ENCODE results near the gene ZNF827.
A peak's percentile ranks its signal among the peaks of the same experiment; 100 is the strongest.

ZNF827 gene

DNA sequence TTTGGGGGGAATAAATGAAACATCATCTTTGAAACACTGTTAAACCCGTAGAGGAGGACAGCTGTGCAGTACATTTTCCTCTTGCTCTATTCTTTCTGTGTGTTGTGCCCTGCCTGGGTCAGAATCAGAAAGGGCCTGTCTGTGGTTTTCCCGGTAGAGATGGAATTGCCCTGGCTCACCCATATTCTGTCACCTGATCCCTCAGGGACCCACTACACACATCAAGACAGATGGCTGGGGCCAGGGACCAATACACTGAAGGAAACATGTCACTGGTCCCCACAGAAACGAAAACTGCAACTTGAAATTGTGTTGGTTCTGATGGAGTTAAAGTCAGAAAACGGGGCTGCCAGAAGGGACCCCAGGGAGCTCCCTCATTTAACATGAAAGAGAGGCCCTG lies 114.9 kb downstream of the ZNF827 start:
- no peak for DNase-seq
- Histone ChIP-seq H3K9me3 (ENCODE audit: control insufficient read depth, low read length) (no peaks in the 10 kb centered on the region), H2BK15ac (ENCODE audit: low read depth, poor library complexity, severe bottlenecking) (no peak overlapping the region), H3K9ac (ENCODE audit: low read length) (no peak overlapping the region), H2BK120ac (ENCODE audit: low read depth, low read length) (no peak overlapping the region), H2BK5ac (ENCODE audit: low read depth, low read length, poor library complexity, severe bottlenecking) (no peak overlapping the region), H3K18ac (ENCODE audit: low read depth in 1 of 2, low read length in 2 of 2) (no peak overlapping the region), H3K23ac (ENCODE audit: low read length in 2 of 2) (no peak overlapping the region), H3K14ac (ENCODE audit: low read length in 2 of 2) (no peak overlapping the region), H4K91ac (ENCODE audit: low read length) (no peak overlapping the region), H3K4me1 (ENCODE audit: control insufficient read depth, insufficient read depth, low read depth, low read length) (peaks cover 6% of the 10 kb centered on the region), H3K4ac (ENCODE audit: low read depth in 1 of 2, low read length in 2 of 2) (no peak overlapping the region), H3K36me3 (ENCODE audit: control insufficient read depth in 1 of 2, insufficient read depth in 2 of 2, low read depth in 1 of 2, low read length in 2 of 2) (peaks cover 0 to 21% of the 10 kb centered on the region in 2 experiments), H3K27me3 (ENCODE audit: control insufficient read depth in 1 of 2, insufficient read depth in 1 of 2, low read length in 2 of 2) (no peaks in the 10 kb centered on the region), H4K8ac (ENCODE audit: low read length) (no peak overlapping the region), H3K4me2 (ENCODE audit: low read length, poor library complexity, severe bottlenecking) (no peak overlapping the region), H2BK12ac (ENCODE audit: low read length in 2 of 2) (no peak overlapping the region), H3K4me3 (ENCODE audit: insufficient read depth in 1 of 2, low read depth in 1 of 2, low read length in 2 of 2) (no peak overlapping the region), H3K27ac (ENCODE audit: low read length, poor library complexity, severe bottlenecking) (no peak overlapping the region), H2AK5ac (ENCODE audit: low read length, severe bottlenecking) (no peak overlapping the region), H3K79me1 (replicated peaks; ENCODE audit: low read length, poor library complexity, severe bottlenecking) (peaks cover 28% of the 10 kb centered on the region), H2AFZ (ENCODE audit: low read depth, low read length) (no peak overlapping the region)
- WGBS: 91% methylated on average over 4 of the region's 4 CpGs

DNA sequence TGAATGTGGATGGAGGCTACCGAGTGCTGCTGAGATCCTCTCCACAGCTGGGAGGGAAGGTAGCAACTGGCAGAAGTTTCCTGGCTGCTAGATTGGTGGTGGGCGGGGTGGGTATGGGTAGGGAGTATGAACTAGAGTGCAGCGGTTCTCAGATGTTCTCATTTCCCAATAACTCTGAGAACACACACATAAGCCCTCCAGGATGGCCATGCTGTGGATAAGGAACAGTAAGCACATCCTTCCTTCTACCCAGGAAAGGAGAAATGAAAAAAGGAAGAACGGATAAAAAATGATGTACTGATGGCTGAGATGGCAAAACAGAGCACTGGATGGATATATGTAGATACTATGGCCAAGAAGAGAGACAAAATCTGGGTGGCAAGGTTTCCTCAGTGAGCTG lies 116.0 kb downstream of the ZNF827 start:
- no peak overlapping the region for H4K91ac ChIP-seq (ENCODE audit: low read length)
- no peaks in the 10 kb centered on the region for H3K9me3 ChIP-seq (ENCODE audit: control insufficient read depth, low read length)
- H2BK12ac ChIP-seq (ENCODE audit: low read length in 2 of 2): no peak overlapping the region
- H2AK5ac ChIP-seq (ENCODE audit: low read length, severe bottlenecking): no peak overlapping the region
- peaks cover 0 to 17% of the 10 kb centered on the region in 2 experiments for H3K36me3 ChIP-seq (ENCODE audit: control insufficient read depth in 1 of 2, insufficient read depth in 2 of 2, low read depth in 1 of 2, low read length in 2 of 2)
- no peak overlapping the region for H3K27ac ChIP-seq (ENCODE audit: low read length, poor library complexity, severe bottlenecking)
- H2BK5ac ChIP-seq (ENCODE audit: low read depth, low read length, poor library complexity, severe bottlenecking): no peak overlapping the region
- H3K18ac ChIP-seq (ENCODE audit: low read depth in 1 of 2, low read length in 2 of 2): peak overlapping the region in 1 of 2 experiments; percentile 4
- no peak overlapping the region for H3K4me3 ChIP-seq (ENCODE audit: insufficient read depth in 1 of 2, low read depth in 1 of 2, low read length in 2 of 2)
- no peak overlapping the region for H3K9ac ChIP-seq (ENCODE audit: low read length)
- WGBS: 96% methylated on average over 2 of the region's 4 CpGs
- no peak overlapping the region for H2AFZ ChIP-seq (ENCODE audit: low read depth, low read length)
- no peaks in the 10 kb centered on the region for H3K27me3 ChIP-seq (ENCODE audit: control insufficient read depth in 1 of 2, insufficient read depth in 1 of 2, low read length in 2 of 2)
- no peak overlapping the region for H3K14ac ChIP-seq (ENCODE audit: low read length in 2 of 2)
- no peak for DNase-seq
- H2BK120ac ChIP-seq (ENCODE audit: low read depth, low read length): no peak overlapping the region
- no peak overlapping the region for H3K4me2 ChIP-seq (ENCODE audit: low read length, poor library complexity, severe bottlenecking)
- peak overlapping the region in 1 of 2 experiments; percentile 51 for H3K23ac ChIP-seq (ENCODE audit: low read length in 2 of 2)
- H3K4ac ChIP-seq (ENCODE audit: low read depth in 1 of 2, low read length in 2 of 2): no peak overlapping the region
- H3K4me1 ChIP-seq (ENCODE audit: control insufficient read depth, insufficient read depth, low read depth, low read length): peaks cover 6% of the 10 kb centered on the region
- H3K79me1 ChIP-seq (replicated peaks; ENCODE audit: low read length, poor library complexity, severe bottlenecking): peaks cover 26% of the 10 kb centered on the region
- no peak overlapping the region for H2BK15ac ChIP-seq (ENCODE audit: low read depth, poor library complexity, severe bottlenecking)
- no peak overlapping the region for H4K8ac ChIP-seq (ENCODE audit: low read length)

GRCh38 chr4:145822181-145822580 lies 116.4 kb downstream of the ZNF827 start:
- Histone ChIP-seq H3K4ac (ENCODE audit: low read depth in 1 of 2, low read length in 2 of 2) (no peak overlapping the region), H2BK15ac (ENCODE audit: low read depth, poor library complexity, severe bottlenecking) (no peak overlapping the region), H2AFZ (ENCODE audit: low read depth, low read length) (no peak overlapping the region), H3K4me3 (ENCODE audit: insufficient read depth in 1 of 2, low read depth in 1 of 2, low read length in 2 of 2) (no peak overlapping the region), H2BK12ac (ENCODE audit: low read length in 2 of 2) (no peak overlapping the region), H3K9ac (ENCODE audit: low read length) (no peak overlapping the region), H2BK120ac (ENCODE audit: low read depth, low read length) (no peak overlapping the region), H3K4me2 (ENCODE audit: low read length, poor library complexity, severe bottlenecking) (no peak overlapping the region), H3K18ac (ENCODE audit: low read depth in 1 of 2, low read length in 2 of 2) (peak overlapping the region in 1 of 2 experiments; percentile 4), H3K27ac (ENCODE audit: low read length, poor library complexity, severe bottlenecking) (no peak overlapping the region), H2BK5ac (ENCODE audit: low read depth, low read length, poor library complexity, severe bottlenecking) (no peak overlapping the region), H4K8ac (ENCODE audit: low read length) (no peak overlapping the region), H3K9me3 (ENCODE audit: control insufficient read depth, low read length) (no peaks in the 10 kb centered on the region), H3K79me1 (replicated peaks; ENCODE audit: low read length, poor library complexity, severe bottlenecking) (peaks cover 26% of the 10 kb centered on the region), H3K14ac (ENCODE audit: low read length in 2 of 2) (no peak overlapping the region), H4K91ac (ENCODE audit: low read length) (no peak overlapping the region), H3K36me3 (ENCODE audit: control insufficient read depth in 1 of 2, insufficient read depth in 2 of 2, low read depth in 1 of 2, low read length in 2 of 2) (peaks cover 0 to 17% of the 10 kb centered on the region in 2 experiments), H3K4me1 (ENCODE audit: control insufficient read depth, insufficient read depth, low read depth, low read length) (peaks cover 6% of the 10 kb centered on the region), H3K23ac (ENCODE audit: low read length in 2 of 2) (peak overlapping the region in 1 of 2 experiments; percentile 51), H3K27me3 (ENCODE audit: control insufficient read depth in 1 of 2, insufficient read depth in 1 of 2, low read length in 2 of 2) (no peaks in the 10 kb centered on the region), H2AK5ac (ENCODE audit: low read length, severe bottlenecking) (no peak overlapping the region)
- DNase-seq: no peak
- 90% methylated on average over 2 of the region's 3 CpGs for whole genome bisulfite sequencing

- Histone ChIP-seq H2AK5ac (ENCODE audit: low read length, severe bottlenecking) (no peak overlapping the region), H3K14ac (ENCODE audit: low read length in 2 of 2) (no peak overlapping the region), H4K91ac (ENCODE audit: low read length) (no peak overlapping the region), H2BK120ac (ENCODE audit: low read depth, low read length) (no peak overlapping the region), H3K27ac (ENCODE audit: low read length, poor library complexity, severe bottlenecking) (no peak overlapping the region), H3K4ac (ENCODE audit: low read depth in 1 of 2, low read length in 2 of 2) (no peak overlapping the region), H3K4me2 (ENCODE audit: low read length, poor library complexity, severe bottlenecking) (no peak overlapping the region), H3K36me3 (ENCODE audit: control insufficient read depth in 1 of 2, insufficient read depth in 2 of 2, low read depth in 1 of 2, low read length in 2 of 2) (peaks cover 0 to 17% of the 10 kb centered on the region in 2 experiments), H3K9me3 (ENCODE audit: control insufficient read depth, low read length) (no peaks in the 10 kb centered on the region), H3K18ac (ENCODE audit: low read depth in 1 of 2, low read length in 2 of 2) (no peak overlapping the region), H3K4me1 (ENCODE audit: control insufficient read depth, insufficient read depth, low read depth, low read length) (peaks cover 6% of the 10 kb centered on the region), H3K27me3 (ENCODE audit: control insufficient read depth in 1 of 2, insufficient read depth in 1 of 2, low read length in 2 of 2) (no peaks in the 10 kb centered on the region), H2BK15ac (ENCODE audit: low read depth, poor library complexity, severe bottlenecking) (no peak overlapping the region), H3K23ac (ENCODE audit: low read length in 2 of 2) (no peak overlapping the region), H2BK5ac (ENCODE audit: low read depth, low read length, poor library complexity, severe bottlenecking) (no peak overlapping the region), H3K4me3 (ENCODE audit: insufficient read depth in 1 of 2, low read depth in 1 of 2, low read length in 2 of 2) (no peak overlapping the region), H3K79me1 (replicated peaks; ENCODE audit: low read length, poor library complexity, severe bottlenecking) (peaks cover 26% of the 10 kb centered on the region), H4K8ac (ENCODE audit: low read length) (no peak overlapping the region), H2BK12ac (ENCODE audit: low read length in 2 of 2) (no peak overlapping the region), H3K9ac (ENCODE audit: low read length) (no peak overlapping the region), H2AFZ (ENCODE audit: low read depth, low read length) (no peak overlapping the region)
- no peak for DNase-seq
- 38% methylated on average over 3 of the region's 4 CpGs for WGBS
Observed at GRCh38 chr4:145821766-145822165, 116.9 kb downstream of the ZNF827 start.
